Left lung (tissue), 10 donors: ENCODE results near the gene SLX9. TPM values are rescaled to one million over a fixed set of nuclear protein-coding genes. Genes with fewer than 3 reads are reported as not detected.
A peak's percentile ranks its signal among the peaks of the same experiment; 100 is the strongest.
"Not testable (repeated sequence)": the region's sequence is repeated elsewhere in the genome, so short reads cannot be mapped to it uniquely, and the experiment has no call there.

Experiments
- ATAC-seq: fragments of 200-7000 bp; cut with Tn5 transposase; one replicate; pipeline ENCODE4 v1.9.1; 2020; ENCODE audit warnings: moderate library complexity
- DNase-seq, 4 donors: peaks; one replicate each; pipeline ENCODE4 v3.0.0-alpha.2; 2013 to 2020
- H3K27ac ChIP-seq, 2 donors: fragments of 200-600 bp; sonication (generic) in 1 of 2; one replicate each; pipeline versions ENCODE4 v1.5.0 to v1.8.0; 2020 to 2021
- H3K27me3 ChIP-seq, 2 donors: fragments of 200-600 bp; sonication (generic) in 1 of 2; one replicate each; pipeline versions ENCODE4 v1.5.0 to v1.8.0; 2020 to 2021
- H3K36me3 ChIP-seq, 2 donors: fragments of 200-600 bp; sonication (generic) in 1 of 2; one replicate each; pipeline versions ENCODE4 v1.5.0 to v1.8.0; 2020 to 2021
- H3K4me1 ChIP-seq, 2 donors: fragments of 200-600 bp; one replicate each; pipeline ENCODE4 v1.8.0; 2021
- H3K4me3 ChIP-seq, 2 donors: fragments of 200-600 bp; sonication (generic) in 1 of 2; one replicate each; pipeline versions ENCODE4 v1.5.0 to v1.8.0; 2020 to 2021; ENCODE audit warnings: mild to moderate bottlenecking in 1 of 2
- H3K9me3 ChIP-seq, 2 donors: fragments of 200-600 bp; sonication (generic) in 1 of 2; one replicate each; pipeline versions ENCODE4 v1.5.0 to v1.8.0; 2020 to 2021
- CTCF ChIP-seq, 2 donors: fragments of 200-600 bp; sonication (generic) in 1 of 2; IDR thresholded peaks; one replicate each; pipeline versions ENCODE4 v1.5.0 to v1.8.0; 2021; ENCODE audit warnings: antibody characterized with exemption in 2 of 2
- intact Hi-C, 2 donors: fragments of 100-400 bp; cut with DNase I; formaldehyde crosslinking; loops; one replicate each; pipeline versions ENCODE4 v1.11.2 to v1.14.2; 2022
- polyA plus RNA-seq, 6 donors: library from polyadenylated mRNA; unstranded; fragments of 120-200 nt; gene quantifications; one replicate each; pipeline ENCODE4 v1.2.1, GENCODE V29; 2013; ENCODE audit not compliant: insufficient read length in 6 of 6
- total RNA-seq, 2 donors: library from RNA; stranded (reverse); fragmentation: NEBNext Ultra II Directional; extraction: Animal tissue kit (Norgen Biotek cat#: 25700); gene quantifications; one replicate each; pipeline ENCODE4 v1.2.1, GENCODE V29; 2021
- donor health status: DM: no; HTN: yes; CAD: no.
- donor health status: DM: no; HTN: no; CAD: no.

The SLX9 gene
- total and polyA plus RNA-seq, 8 donors = 11.5 to 29.6 (median 16.2) TPM

- no peak for TF ChIP-seq CTCF (IDR thresholded peaks at IDR 0.05)
- Histone ChIP-seq H3K9me3 (peaks cover 0 to 9% of the 10 kb centered on the region in 2 donors), H3K4me3 (no peak overlapping the region), H3K27ac (no peak overlapping the region), H3K27me3 (peaks cover 8 to 51% of the 10 kb centered on the region in 2 donors), H3K4me1 (peaks cover 0 to 8% of the 10 kb centered on the region in 2 donors), H3K36me3 (no peaks in the 10 kb centered on the region)
- ATAC-seq (no peak), DNase-seq (peak in 2 of 4 donors; percentile 24 to 59)
- intact Hi-C loops = no loop called here
These were observed 81.0 kb downstream of the SLX9 start for GRCh38 chr21:45020629-45021427.

GRCh38 chr21:45021428-45022347 lies 81.9 kb downstream of the SLX9 start:
- DNase-seq = peak in 2 of 4 donors; percentile 19 to 64
- Histone ChIP-seq H3K4me3 (no peak overlapping the region), H3K4me1 (peaks cover 0 to 8% of the 10 kb centered on the region in 2 donors), H3K27me3 (peaks cover 8 to 43% of the 10 kb centered on the region in 2 donors), H3K36me3 (no peaks in the 10 kb centered on the region), H3K9me3 (peaks cover 0 to 9% of the 10 kb centered on the region in 2 donors), H3K27ac (no peak overlapping the region)
- intact Hi-C loops = no loop called here
- ATAC-seq = no peak
- no peak for TF ChIP-seq CTCF (IDR thresholded peaks at IDR 0.05)

- H3K4me1 ChIP-seq = peaks cover 0 to 8% of the 10 kb centered on the region in 2 donors
- peak in 1 of 4 donors; percentile 66 for DNase-seq
- no peak for TF ChIP-seq CTCF (IDR thresholded peaks at IDR 0.05)
- H3K9me3 ChIP-seq = peaks cover 0 to 9% of the 10 kb centered on the region in 2 donors
- no peak overlapping the region for H3K27ac ChIP-seq
- ATAC-seq = no peak
- H3K27me3 ChIP-seq = peaks cover 8 to 36% of the 10 kb centered on the region in 2 donors
- intact Hi-C loops = no loop called here
- H3K4me3 ChIP-seq = no peak overlapping the region
- no peaks in the 10 kb centered on the region for H3K36me3 ChIP-seq
These were observed 82.5 kb downstream of the SLX9 start for GRCh38 chr21:45022348-45022675.

GRCh38 chr21:45022736-45023135 lies 82.9 kb downstream of the SLX9 start:
- intact Hi-C loops = no loop called here
- Histone ChIP-seq H3K4me3 (no peak overlapping the region), H3K9me3 (peaks cover 0 to 9% of the 10 kb centered on the region in 2 donors), H3K27ac (no peak overlapping the region), H3K27me3 (peaks cover 7 to 32% of the 10 kb centered on the region in 2 donors), H3K4me1 (peaks cover 0 to 8% of the 10 kb centered on the region in 2 donors), H3K36me3 (no peaks in the 10 kb centered on the region)
- DNase-seq (peak in 1 of 4 donors; percentile 25), ATAC-seq (no peak)
- no peak for TF ChIP-seq CTCF (IDR thresholded peaks at IDR 0.05)

- H3K27ac ChIP-seq, intact Hi-C loops, H3K9me3 ChIP-seq, H3K4me1 ChIP-seq, DNase-seq, H3K36me3 ChIP-seq, H3K4me3 ChIP-seq, ATAC-seq: not testable (repeated sequence)
- H3K27me3 ChIP-seq = peaks cover 0 to 15% of the 10 kb centered on the region in 2 donors
These were observed 84.7 kb downstream of the SLX9 start for GRCh38 chr21:45024516-45024915.
